ENCODE measurements around the gene STK39.

DNA sequence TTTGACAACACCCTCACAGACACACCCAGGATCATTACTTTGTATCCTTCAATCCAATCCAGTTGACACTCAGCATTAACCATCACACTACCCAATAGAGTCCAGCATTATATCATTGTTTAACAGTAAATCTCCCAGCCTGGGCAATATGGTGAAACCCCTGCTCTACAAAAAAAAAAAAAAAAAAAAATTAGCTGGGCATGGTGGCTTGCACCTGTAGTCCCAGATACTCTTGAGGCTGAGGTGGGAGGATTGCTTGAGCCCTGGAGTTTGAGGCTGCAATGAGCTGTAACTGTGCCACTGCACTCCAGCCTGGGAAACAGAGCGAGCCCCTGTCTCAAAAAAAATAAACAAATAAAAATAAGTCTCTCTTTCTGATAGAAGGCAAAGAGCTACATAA lies 304.0 kb downstream of the STK39 start:
- TF ChIP-seq, protein P1, sequence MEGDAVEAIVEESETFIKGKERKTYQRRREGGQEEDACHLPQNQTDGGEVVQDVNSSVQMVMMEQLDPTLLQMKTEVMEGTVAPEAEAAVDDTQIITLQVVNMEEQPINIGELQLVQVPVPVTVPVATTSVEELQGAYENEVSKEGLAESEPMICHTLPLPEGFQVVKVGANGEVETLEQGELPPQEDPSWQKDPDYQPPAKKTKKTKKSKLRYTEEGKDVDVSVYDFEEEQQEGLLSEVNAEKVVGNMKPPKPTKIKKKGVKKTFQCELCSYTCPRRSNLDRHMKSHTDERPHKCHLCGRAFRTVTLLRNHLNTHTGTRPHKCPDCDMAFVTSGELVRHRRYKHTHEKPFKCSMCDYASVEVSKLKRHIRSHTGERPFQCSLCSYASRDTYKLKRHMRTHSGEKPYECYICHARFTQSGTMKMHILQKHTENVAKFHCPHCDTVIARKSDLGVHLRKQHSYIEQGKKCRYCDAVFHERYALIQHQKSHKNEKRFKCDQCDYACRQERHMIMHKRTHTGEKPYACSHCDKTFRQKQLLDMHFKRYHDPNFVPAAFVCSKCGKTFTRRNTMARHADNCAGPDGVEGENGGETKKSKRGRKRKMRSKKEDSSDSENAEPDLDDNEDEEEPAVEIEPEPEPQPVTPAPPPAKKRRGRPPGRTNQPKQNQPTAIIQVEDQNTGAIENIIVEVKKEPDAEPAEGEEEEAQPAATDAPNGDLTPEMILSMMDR (IDR thresholded peaks at IDR 0.05; ENCODE audit: low read depth, low read length, poor library complexity, severe bottlenecking): no peak
- no peak for TF ChIP-seq EZH2phosphoT487 (IDR thresholded peaks at IDR 0.05; ENCODE audit: borderline replicate concordance, low read length)
